Astrocyte (in vitro differentiated cells and primary cell): ENCODE measurements around the gene PTPRC. TPM values are rescaled to one million over a fixed set of nuclear protein-coding genes. Genes with fewer than 3 reads are reported as not detected.

Source experiments
- DNase-seq: peaks from one replicate; pipeline ENCODE4 v3.0.0-alpha.2; 2010; ENCODE audit warnings: low read depth
- FAIRE-seq: peaks from 2 replicates; lab custom pipeline; 2011; peaks lifted over from hg19 to GRCh38; lab: Jason Lieb, UNC
- H2AFZ ChIP-seq: 2 replicates; pipeline ENCODE4 v1.6.0; 2012; ENCODE audit warnings: low read depth, low read length, inconsistent platforms
- H3K27ac ChIP-seq: 2 replicates; pipeline ENCODE4 v1.5.1; 2011; ENCODE audit warnings: low read depth, low read length, inconsistent platforms
- H3K27me3 ChIP-seq: 2 replicates; pipeline ENCODE4 v1.6.0; 2011; ENCODE audit warnings: low read length, inconsistent platforms; ENCODE audit not compliant: insufficient read depth
- H3K36me3 ChIP-seq: 2 replicates; pipeline ENCODE4 v1.5.1; 2011; ENCODE audit warnings: low read length, inconsistent platforms; ENCODE audit not compliant: insufficient read depth
- H3K4me1 ChIP-seq: 2 replicates; pipeline ENCODE4 v1.5.1; 2011; ENCODE audit warnings: low read length, inconsistent platforms; ENCODE audit not compliant: insufficient read depth
- H3K4me2 ChIP-seq: 2 replicates; pipeline ENCODE4 v1.6.0; 2012; ENCODE audit warnings: low read length, inconsistent platforms
- H3K4me3 ChIP-seq: 2 replicates; pipeline ENCODE4 v1.5.1; 2011; ENCODE audit warnings: low read depth, mild to moderate bottlenecking, low read length, inconsistent platforms; ENCODE audit not compliant: insufficient read depth
- H3K79me2 ChIP-seq: 2 replicates; pipeline ENCODE4 v1.6.0; 2012; ENCODE audit warnings: mild to moderate bottlenecking, low read length, inconsistent platforms; ENCODE audit not compliant: insufficient read depth
- H3K9ac ChIP-seq: 2 replicates; pipeline ENCODE4 v1.6.0; 2012; ENCODE audit warnings: mild to moderate bottlenecking, low read length, inconsistent platforms
- H3K9me3 ChIP-seq: 2 replicates; pipeline ENCODE4 v1.5.1; 2012; ENCODE audit warnings: low read depth, mild to moderate bottlenecking, low read length, inconsistent platforms; ENCODE audit not compliant: insufficient read depth
- H4K20me1 ChIP-seq: 2 replicates; pipeline ENCODE4 v1.6.0; 2012; ENCODE audit warnings: low read length, inconsistent platforms; ENCODE audit not compliant: insufficient read depth
- H3K27ac Mint-ChIP-seq: one replicate; pipeline ENCODE4 v1.8.0; 2021; ENCODE audit warnings: mild to moderate bottlenecking, mixed read lengths; ENCODE audit not compliant: unreplicated experiment
- H3K27me3 Mint-ChIP-seq: one replicate; pipeline ENCODE4 v1.8.0; 2021; ENCODE audit warnings: low read depth, mixed read lengths; ENCODE audit not compliant: unreplicated experiment
- H3K36me3 Mint-ChIP-seq: one replicate; pipeline ENCODE4 v1.8.0; 2021; ENCODE audit warnings: low read depth, mixed read lengths; ENCODE audit not compliant: unreplicated experiment
- H3K4me1 Mint-ChIP-seq: one replicate; pipeline ENCODE4 v1.8.0; 2021; ENCODE audit warnings: low read depth, mixed read lengths; ENCODE audit not compliant: unreplicated experiment
- H3K4me3 Mint-ChIP-seq: one replicate; pipeline ENCODE4 v1.8.0; 2021; ENCODE audit warnings: mild to moderate bottlenecking, moderate library complexity, mixed read lengths; ENCODE audit not compliant: unreplicated experiment
- H3K9me3 Mint-ChIP-seq: one replicate; pipeline ENCODE4 v1.8.0; 2021; ENCODE audit warnings: mild to moderate bottlenecking, mixed read lengths; ENCODE audit not compliant: unreplicated experiment
- EZH2 ChIP-seq: IDR thresholded peaks from 2 replicates; pipeline ENCODE4 v1.6.1; 2012; ENCODE audit warnings: mild to moderate bottlenecking, low read length, inconsistent platforms; ENCODE audit not compliant: insufficient read depth
- total RNA-seq: library from RNA; stranded (reverse); gene quantifications from 2 replicates; pipeline ENCODE4 v1.2.1, GENCODE V29; 2021
- TF ChIP-seq, protein P1 (sequence below): IDR thresholded peaks from 2 replicates; pipeline ENCODE4 v1.5.1; 2011; ENCODE audit warnings: low read depth, mild to moderate bottlenecking, inconsistent platforms, low read length, moderate library complexity; ENCODE audit not compliant: insufficient read depth

The PTPRC gene
- total RNA-seq, 1 donor from 2014 or later = 0.20 TPM

DNA sequence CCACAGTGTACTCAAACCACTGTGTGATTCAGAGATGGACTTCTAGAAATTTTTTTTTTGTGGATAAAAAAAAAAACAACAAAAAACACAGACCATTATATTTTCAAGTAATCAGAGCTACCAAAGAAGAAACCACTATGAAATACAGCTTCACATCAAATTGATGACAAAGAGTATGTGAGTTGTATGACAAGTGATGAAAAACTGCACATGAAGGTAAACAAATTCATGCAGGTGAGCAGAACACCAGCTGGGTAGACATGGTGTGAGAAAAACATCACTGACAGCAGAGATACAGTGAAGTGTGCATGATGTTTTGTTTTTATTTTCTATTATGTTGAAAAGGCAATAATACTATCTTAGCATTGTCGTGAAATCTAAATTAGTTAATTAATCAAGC, 8.0 kb upstream of the PTPRC start:
- Mint-ChIP-seq H3K36me3 (no peaks in the 10 kb centered on the region), H3K9me3 (no peaks in the 10 kb centered on the region), H3K4me3 (no peak overlapping the region), H3K27ac (no peak overlapping the region), H3K27me3 (no peaks in the 10 kb centered on the region), H3K4me1 (no peaks in the 10 kb centered on the region)
- H3K4me1 ChIP-seq = no peaks in the 10 kb centered on the region
- H3K79me2 ChIP-seq = no peaks in the 10 kb centered on the region
- H3K36me3 ChIP-seq = no peaks in the 10 kb centered on the region
- no peak for TF ChIP-seq EZH2
- TF ChIP-seq, protein P1, sequence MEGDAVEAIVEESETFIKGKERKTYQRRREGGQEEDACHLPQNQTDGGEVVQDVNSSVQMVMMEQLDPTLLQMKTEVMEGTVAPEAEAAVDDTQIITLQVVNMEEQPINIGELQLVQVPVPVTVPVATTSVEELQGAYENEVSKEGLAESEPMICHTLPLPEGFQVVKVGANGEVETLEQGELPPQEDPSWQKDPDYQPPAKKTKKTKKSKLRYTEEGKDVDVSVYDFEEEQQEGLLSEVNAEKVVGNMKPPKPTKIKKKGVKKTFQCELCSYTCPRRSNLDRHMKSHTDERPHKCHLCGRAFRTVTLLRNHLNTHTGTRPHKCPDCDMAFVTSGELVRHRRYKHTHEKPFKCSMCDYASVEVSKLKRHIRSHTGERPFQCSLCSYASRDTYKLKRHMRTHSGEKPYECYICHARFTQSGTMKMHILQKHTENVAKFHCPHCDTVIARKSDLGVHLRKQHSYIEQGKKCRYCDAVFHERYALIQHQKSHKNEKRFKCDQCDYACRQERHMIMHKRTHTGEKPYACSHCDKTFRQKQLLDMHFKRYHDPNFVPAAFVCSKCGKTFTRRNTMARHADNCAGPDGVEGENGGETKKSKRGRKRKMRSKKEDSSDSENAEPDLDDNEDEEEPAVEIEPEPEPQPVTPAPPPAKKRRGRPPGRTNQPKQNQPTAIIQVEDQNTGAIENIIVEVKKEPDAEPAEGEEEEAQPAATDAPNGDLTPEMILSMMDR = no peak
- H3K4me2 ChIP-seq = no peak overlapping the region
- no peaks in the 10 kb centered on the region for H3K9me3 ChIP-seq
- no peak for FAIRE-seq
- no peaks in the 10 kb centered on the region for H4K20me1 ChIP-seq
- no peak for DNase-seq
- H3K9ac ChIP-seq = no peak overlapping the region
- H3K27me3 ChIP-seq = no peaks in the 10 kb centered on the region
- H3K27ac ChIP-seq = no peak overlapping the region
- H2AFZ ChIP-seq = no peak overlapping the region
- H3K4me3 ChIP-seq = no peak overlapping the region

DNA sequence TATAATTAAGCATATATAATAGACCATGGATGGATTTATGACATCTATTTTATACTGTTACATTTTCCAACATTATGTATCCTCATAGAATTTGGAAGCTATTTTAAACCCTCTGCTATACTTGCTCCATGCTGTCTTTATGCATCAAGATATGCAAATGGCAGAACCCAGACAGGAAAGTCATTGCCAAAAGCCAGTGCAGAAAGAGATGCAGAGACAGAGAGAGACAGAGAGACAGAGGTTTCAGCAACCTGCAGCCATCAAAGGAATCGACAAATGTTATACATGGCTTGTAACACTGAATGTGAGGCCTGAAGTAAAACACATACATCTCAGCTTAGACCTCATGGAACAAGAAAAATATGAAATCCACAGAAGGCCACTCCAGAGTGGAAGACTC, 7.5 kb upstream of the PTPRC start:
- H3K36me3 ChIP-seq = no peaks in the 10 kb centered on the region
- no peaks in the 10 kb centered on the region for H3K79me2 ChIP-seq
- H2AFZ ChIP-seq = no peak overlapping the region
- H3K9ac ChIP-seq = no peak overlapping the region
- no peak for TF ChIP-seq EZH2
- TF ChIP-seq, protein P1 = no peak
- H3K27ac Mint-ChIP-seq = no peak overlapping the region
- no peaks in the 10 kb centered on the region for H3K9me3 ChIP-seq
- no peaks in the 10 kb centered on the region for H3K4me1 ChIP-seq
- FAIRE-seq (no peak), DNase-seq (no peak)
- no peak overlapping the region for H3K4me3 ChIP-seq
- H3K9me3 Mint-ChIP-seq = no peaks in the 10 kb centered on the region
- no peaks in the 10 kb centered on the region for H4K20me1 ChIP-seq
- no peaks in the 10 kb centered on the region for H3K36me3 Mint-ChIP-seq
- H3K27ac ChIP-seq = no peak overlapping the region
- H3K4me3 Mint-ChIP-seq = no peak overlapping the region
- H3K27me3 ChIP-seq = no peaks in the 10 kb centered on the region
- no peaks in the 10 kb centered on the region for H3K27me3 Mint-ChIP-seq
- H3K4me1 Mint-ChIP-seq = no peaks in the 10 kb centered on the region
- no peak overlapping the region for H3K4me2 ChIP-seq

DNA sequence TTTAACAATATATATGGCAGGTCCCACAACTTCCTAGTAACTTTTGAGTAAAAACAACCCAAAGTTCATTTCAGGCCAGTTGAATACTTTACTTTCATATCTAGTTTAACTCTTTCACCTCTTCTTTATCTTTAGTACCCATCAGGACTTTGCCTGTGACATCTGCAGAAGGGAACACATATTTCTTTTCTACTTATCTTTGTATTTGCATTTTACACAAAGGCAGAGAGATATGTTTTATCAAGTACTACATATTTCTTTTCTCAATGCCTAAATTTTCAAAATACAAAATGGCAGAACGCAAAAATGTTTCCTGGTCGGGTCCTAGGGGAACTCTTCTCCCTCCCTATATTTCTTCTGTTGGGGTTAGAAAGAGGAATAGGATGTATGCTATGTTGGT, 6.8 kb upstream of the PTPRC start:
- Histone ChIP-seq H3K79me2 (no peaks in the 10 kb centered on the region), H3K4me3 (no peak overlapping the region), H3K4me2 (no peak overlapping the region), H3K9me3 (no peaks in the 10 kb centered on the region), H3K27ac (no peak overlapping the region), H3K36me3 (no peaks in the 10 kb centered on the region), H2AFZ (no peak overlapping the region), H3K27me3 (no peaks in the 10 kb centered on the region), H4K20me1 (no peaks in the 10 kb centered on the region), H3K9ac (no peak overlapping the region), H3K4me1 (no peaks in the 10 kb centered on the region)
- no peak overlapping the region for H3K4me3 Mint-ChIP-seq
- no peaks in the 10 kb centered on the region for H3K27me3 Mint-ChIP-seq
- no peaks in the 10 kb centered on the region for H3K4me1 Mint-ChIP-seq
- no peak for DNase-seq
- no peaks in the 10 kb centered on the region for H3K36me3 Mint-ChIP-seq
- TF ChIP-seq, protein P1 = no peak
- no peak for TF ChIP-seq EZH2
- FAIRE-seq = no peak
- H3K9me3 Mint-ChIP-seq = no peaks in the 10 kb centered on the region
- no peak overlapping the region for H3K27ac Mint-ChIP-seq
